SW 1271 (cell line): ENCODE results near the gene SCAF8.

Experiments
- DNase-seq, 2 experiments: peaks; one replicate each; lab custom pipeline; 2025; lab: John Stamatoyannopoulos, UW

SCAF8 gene

GRCh38 chr6:154835307-154835706 lies 102.1 kb downstream of the SCAF8 start:
- DNase-seq: no peak

- DNase-seq: no peak
Observed at GRCh38 chr6:154839546-154839945, 106.3 kb downstream of the SCAF8 start.

- no peak for DNase-seq
Observed at GRCh38 chr6:154840363-154840762, 107.1 kb downstream of the SCAF8 start.

GRCh38 chr6:154841109-154841508 lies 107.9 kb downstream of the SCAF8 start:
- DNase-seq: no peak

DNA sequence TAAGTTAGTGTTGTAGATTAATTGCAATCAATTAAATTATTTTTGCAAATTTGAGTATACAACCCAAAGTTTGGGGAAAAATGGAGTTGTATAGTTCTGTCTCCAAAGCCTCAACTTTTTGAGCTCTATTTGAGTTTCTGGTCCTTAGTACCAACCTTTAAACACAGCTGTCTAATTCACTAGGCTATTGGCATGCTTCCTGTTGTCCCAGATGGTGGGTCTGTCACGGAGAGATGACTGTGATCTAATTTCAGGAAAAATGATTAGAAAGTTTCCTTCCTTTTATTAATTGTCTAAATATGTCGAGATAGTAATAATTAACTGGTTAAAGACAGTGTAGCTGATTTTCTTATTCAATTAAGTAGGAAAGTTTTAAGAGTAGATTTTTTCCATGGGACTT lies 109.6 kb downstream of the SCAF8 start:
- DNase-seq: no peak

- DNase-seq: no peak
Observed at GRCh38 chr6:154847318-154847717, 114.1 kb downstream of the SCAF8 start.

- no peak for DNase-seq
Observed at GRCh38 chr6:154848580-154848979, 115.4 kb downstream of the SCAF8 start.

- DNase-seq: no peak
Observed at GRCh38 chr6:154849475-154849874, 116.3 kb downstream of the SCAF8 start.

GRCh38 chr6:154852687-154853086 lies 119.5 kb downstream of the SCAF8 start:
- no peak for DNase-seq

GRCh38 chr6:154857529-154857928 lies 124.3 kb downstream of the SCAF8 start:
- DNase-seq: no peak

GRCh38 chr6:154861825-154862224 lies 128.6 kb downstream of the SCAF8 start:
- no peak for DNase-seq

DNA sequence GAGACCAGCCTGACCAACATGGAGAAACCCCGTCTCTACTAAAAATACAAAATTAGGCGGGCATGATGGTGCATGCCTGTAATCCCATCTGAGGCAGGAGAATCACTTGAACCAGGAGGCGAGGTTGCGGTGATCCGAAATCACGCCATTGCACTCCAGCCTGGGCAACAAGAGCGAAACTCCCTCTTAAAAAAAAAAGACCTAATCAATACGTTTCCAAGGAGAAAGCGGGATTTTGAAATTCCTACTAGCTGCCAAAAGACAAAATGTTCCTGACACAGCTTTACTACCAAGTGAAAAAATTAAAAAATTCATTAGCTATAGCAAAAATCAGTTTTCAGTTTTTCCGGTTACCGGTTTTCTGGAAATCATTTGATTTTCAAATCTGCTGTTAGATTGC lies 129.3 kb downstream of the SCAF8 start:
- DNase-seq: no peak

DNA sequence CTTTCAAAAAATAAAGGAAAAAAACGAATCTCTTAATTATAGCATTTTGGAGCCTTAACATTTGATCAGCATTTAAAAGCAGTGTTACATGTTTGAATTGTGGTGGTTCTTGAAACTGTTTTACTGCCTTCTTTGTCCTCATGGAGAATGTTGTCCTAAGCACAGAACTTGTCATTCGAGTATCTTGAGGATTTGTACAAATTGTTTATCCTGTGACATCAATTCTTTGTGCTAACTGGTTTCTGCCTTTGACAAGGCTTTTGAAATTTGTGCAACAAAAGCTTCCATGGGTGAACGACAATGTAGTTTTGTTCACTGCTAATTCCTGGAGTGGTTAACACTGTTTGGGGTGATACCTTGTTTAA lies 130.8 kb downstream of the SCAF8 start:
- DNase-seq: no peak

- DNase-seq: no peak
Observed at GRCh38 chr6:154865291-154865690, 132.1 kb downstream of the SCAF8 start.

DNA sequence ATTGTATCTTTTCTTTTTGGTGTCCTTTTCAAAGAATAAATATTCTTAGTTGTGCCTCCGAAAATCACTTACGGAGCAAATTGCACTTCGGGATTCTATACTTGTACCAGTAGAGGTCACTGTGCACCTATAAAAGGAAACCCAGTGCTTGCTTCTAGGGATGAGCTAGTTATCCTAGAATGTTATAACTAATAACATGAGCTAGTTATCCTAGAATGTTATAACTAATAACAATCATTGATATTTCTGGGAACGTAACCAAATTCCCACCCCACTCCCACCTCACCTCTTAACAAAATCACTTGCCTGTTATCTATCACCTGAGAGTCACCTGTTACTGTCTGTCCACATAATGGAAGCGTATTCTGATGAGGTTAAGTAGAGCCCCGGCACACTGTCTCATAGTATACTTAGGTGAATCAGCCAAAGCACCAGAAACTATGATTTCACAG lies 135.0 kb downstream of the SCAF8 start:
- DNase-seq: peak; percentile 3 to 37

DNA sequence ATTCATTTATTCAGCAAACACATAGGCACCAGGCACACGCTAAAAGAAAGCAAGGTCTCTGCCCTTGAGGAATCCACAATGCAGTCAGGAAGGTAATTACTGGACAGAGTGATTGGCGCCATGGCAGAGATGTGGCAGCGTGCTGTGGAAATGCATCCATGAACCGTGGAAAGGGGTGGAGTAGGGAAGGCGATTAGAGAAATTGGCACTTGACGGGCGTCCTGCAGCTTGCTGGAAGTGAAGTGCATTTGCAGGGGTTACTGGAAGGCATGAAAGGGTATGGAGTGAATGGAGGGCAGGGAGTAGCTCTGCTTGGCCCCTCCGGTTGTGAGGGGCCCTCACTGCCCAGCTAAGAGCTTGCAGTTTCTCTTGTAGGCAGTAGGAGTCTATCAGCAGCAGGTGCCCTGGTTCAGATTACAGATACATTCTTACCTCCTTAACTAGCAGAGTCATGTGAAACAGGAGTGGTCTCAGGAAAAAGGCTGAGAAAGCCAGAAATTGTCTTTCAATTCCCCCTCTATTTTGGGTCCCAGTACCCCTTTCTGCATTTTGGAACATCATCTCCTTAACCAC lies 139.4 kb downstream of the SCAF8 start:
- no peak for DNase-seq

- no peak for DNase-seq
Observed at GRCh38 chr6:154873546-154873945, 140.3 kb downstream of the SCAF8 start.

DNA sequence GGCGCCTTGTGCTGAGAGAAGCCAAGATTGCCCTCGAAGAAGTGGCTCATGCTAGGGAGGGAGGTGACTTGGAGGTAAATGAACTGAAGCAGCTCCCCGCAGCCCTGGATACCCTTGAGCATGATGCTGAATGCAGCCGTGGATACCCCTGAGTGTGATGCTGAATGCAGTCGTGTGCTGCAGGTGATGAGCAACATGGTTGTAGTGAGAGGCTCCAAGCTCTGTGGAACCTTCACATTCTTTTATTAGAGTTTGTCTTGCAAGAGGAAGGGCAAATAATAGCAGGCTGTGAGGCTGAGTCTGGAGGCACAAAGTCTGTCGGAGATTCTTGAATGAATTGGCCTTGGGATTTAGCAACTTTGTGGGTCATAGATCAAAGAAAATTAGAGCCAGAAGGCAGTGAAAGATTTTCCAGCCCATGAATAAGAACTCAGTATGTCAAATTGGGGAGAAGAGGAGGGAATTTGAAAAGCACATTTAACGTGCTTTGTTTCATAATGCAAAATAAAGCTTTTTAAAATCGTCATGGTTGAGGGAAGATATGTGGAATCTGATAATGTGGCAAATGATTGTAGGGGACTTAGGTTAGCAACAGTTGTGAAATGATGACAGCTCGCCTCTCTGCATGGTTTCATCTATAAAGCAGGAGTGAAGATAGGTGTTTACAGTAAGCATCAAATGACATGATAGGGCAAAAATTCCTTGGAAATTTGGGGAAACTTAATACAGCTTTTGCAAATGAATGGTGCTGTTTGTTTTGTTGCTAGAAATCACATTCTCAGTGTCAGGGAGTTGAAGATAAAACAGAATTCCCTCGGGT lies 141.8 kb downstream of the SCAF8 start:
- no peak for DNase-seq

DNA sequence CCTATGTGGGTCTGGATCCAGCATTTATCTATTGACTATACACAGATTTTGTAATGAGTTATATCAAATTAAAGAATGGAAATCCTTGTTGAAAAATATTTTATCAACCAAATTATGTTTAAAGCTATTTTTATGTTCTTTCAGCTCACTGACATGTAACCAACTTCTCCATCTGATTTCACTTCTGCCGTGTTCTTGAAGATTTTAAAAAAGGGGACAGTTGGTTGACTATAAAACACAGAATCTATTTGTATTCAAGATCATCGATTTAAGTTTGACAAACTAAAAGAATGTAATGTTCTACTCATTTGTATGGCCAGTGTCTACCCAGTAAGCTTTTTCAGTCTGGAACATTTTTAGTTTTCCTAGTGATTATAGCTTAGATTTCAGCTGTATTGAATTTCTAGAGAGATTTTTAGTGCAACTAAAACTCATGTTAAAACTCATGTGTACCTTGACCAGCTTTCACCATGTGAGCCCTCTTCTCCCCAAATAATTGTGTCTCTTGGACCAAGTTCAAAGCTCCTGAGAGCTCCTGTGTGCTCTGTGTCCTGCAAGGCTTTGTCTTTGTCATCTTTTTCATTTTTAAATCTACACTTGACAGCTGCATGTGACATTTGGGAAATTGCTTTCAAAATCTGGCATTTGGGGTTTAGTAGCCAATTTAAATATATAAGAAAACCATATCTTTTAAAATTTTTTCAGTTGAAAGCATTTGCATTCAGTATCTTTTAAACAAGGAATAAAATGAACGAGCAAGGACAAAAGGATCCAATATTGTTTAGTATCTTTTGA lies 143.5 kb downstream of the SCAF8 start:
- no peak for DNase-seq

- no peak for DNase-seq
Observed at GRCh38 chr6:154878871-154879491, 145.8 kb downstream of the SCAF8 start.

- DNase-seq: no peak
Observed at GRCh38 chr6:154882107-154882506, 148.9 kb downstream of the SCAF8 start.
